Adrenal gland (tissue), 5 donors: ENCODE data around the gene CCDC187.

Source experiments
- CTCF ChIP-seq, 6 experiments: fragments of 450-650 bp in 4 of 6; fragments of 200-600 bp in 2 of 6; sonication (generic) in 1 of 6; IDR thresholded peaks; 1 replicate in 5 of 6; 2 replicates in 1 of 6; pipeline versions ENCODE4 v1.5.1 to v1.8.0; 2016 to 2021; ENCODE audit warnings: antibody characterized with exemption in 6 of 6, mild to moderate bottlenecking in 2 of 6, moderate library complexity in 1 of 6
- POLR2A ChIP-seq, 2 donors: fragments of 450-650 bp; IDR thresholded peaks; one replicate each; pipeline ENCODE4 v1.6.1; 2017; ENCODE audit warnings: antibody characterized with exemption in 2 of 2, mild to moderate bottlenecking in 2 of 2, moderate library complexity in 1 of 2
- donor health status: DM: no; HTN: no; CAD: no.

GRCh38 chr9:136295542-136296433, 8.1 kb downstream of the CCDC187 start:
- TF ChIP-seq CTCF (IDR thresholded peaks at IDR 0.05), result no peak
- no peak for TF ChIP-seq POLR2A (IDR thresholded peaks at IDR 0.05)
